ENCODE data around the gene TRIM67. TPM values are rescaled to one million over a fixed set of nuclear protein-coding genes. Genes with fewer than 3 reads are reported as not detected.

Gene TRIM67
- total RNA-seq, 1 experiment from 2014 or later, result 0.54 TPM

GRCh38 chr1:231151811-231152210 lies 10.0 kb upstream of the TRIM67 start:
- TF ChIP-seq, protein P1, sequence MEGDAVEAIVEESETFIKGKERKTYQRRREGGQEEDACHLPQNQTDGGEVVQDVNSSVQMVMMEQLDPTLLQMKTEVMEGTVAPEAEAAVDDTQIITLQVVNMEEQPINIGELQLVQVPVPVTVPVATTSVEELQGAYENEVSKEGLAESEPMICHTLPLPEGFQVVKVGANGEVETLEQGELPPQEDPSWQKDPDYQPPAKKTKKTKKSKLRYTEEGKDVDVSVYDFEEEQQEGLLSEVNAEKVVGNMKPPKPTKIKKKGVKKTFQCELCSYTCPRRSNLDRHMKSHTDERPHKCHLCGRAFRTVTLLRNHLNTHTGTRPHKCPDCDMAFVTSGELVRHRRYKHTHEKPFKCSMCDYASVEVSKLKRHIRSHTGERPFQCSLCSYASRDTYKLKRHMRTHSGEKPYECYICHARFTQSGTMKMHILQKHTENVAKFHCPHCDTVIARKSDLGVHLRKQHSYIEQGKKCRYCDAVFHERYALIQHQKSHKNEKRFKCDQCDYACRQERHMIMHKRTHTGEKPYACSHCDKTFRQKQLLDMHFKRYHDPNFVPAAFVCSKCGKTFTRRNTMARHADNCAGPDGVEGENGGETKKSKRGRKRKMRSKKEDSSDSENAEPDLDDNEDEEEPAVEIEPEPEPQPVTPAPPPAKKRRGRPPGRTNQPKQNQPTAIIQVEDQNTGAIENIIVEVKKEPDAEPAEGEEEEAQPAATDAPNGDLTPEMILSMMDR (IDR thresholded peaks at IDR 0.05; ENCODE audit: insufficient read depth in 1 of 2, low read depth in 1 of 2, low read length in 1 of 2, severe bottlenecking in 1 of 2, unreplicated experiment in 1 of 2), result no peak
- Mint-ChIP-seq H3K4me1 (ENCODE audit: low read depth, unreplicated experiment) (no peaks in the 10 kb centered on the region), H3K27ac (ENCODE audit: unreplicated experiment) (no peak overlapping the region), H3K27me3 (ENCODE audit: insufficient read depth, unreplicated experiment) (no peaks in the 10 kb centered on the region), H3K36me3 (ENCODE audit: insufficient read depth, unreplicated experiment) (no peaks in the 10 kb centered on the region), H3K9me3 (ENCODE audit: unreplicated experiment) (peaks cover 15% of the 10 kb centered on the region), H3K4me3 (ENCODE audit: unreplicated experiment) (no peak overlapping the region)
- CTCF ChIA-PET, result no interaction called here
- Histone ChIP-seq H3K4me3 (ENCODE audit: low read depth, low read length) (no peak overlapping the region), H3K4me1 (peaks cover 7% of the 10 kb centered on the region; the same call in 1 of the 2 replicates), H3K9me3 (peaks cover 7% of the 10 kb centered on the region), H3K27me3 (replicated peaks; ENCODE audit: control insufficient read depth, insufficient read depth, low read length) (no peaks in the 10 kb centered on the region), H3K36me3 (ENCODE audit: control insufficient read depth, insufficient read depth, low read length) (no peaks in the 10 kb centered on the region)
- POLR2A ChIA-PET, result no interaction called here
- no peak for DNase-seq
- no TSS peak for BruUV-seq (replicated peaks)
- intact Hi-C loops (cut with micrococcal nuclease; ENCODE audit: unreplicated experiment), result no loop called here

DNA sequence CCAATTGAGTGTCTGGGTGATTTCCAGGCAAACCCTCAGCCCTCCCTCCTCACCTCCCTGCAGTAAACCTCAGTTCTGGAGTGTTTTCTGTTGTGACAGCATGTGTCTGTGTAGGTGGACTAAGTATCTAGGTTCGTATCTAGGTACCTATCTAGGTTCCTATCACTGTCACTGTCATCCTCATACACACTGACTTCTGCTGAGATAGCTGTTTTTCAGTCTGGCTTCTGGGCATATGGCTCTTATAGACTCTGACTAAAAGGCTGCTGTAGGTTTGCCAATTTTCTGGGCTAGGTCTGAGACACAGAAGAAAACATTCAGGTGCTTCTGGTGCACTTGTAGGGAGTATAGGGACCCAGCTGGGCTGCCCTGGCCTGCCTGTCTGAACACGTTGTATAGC lies 8.1 kb upstream of the TRIM67 start:
- POLR2A ChIA-PET, result interaction anchor here (0.6 kb wide), 1 partner anchor 112 kb away, joined by 4 read pairs; no protein-coding TSS in a partner anchor
- no peaks in the 10 kb centered on the region for H3K27me3 Mint-ChIP-seq (ENCODE audit: insufficient read depth, unreplicated experiment)
- no peaks in the 10 kb centered on the region for H3K36me3 ChIP-seq (ENCODE audit: control insufficient read depth, insufficient read depth, low read length)
- no TSS peak for BruUV-seq (replicated peaks)
- no peak overlapping the region for H3K4me3 Mint-ChIP-seq (ENCODE audit: unreplicated experiment)
- CTCF ChIA-PET, result no interaction called here
- H3K9me3 ChIP-seq, result peaks cover 7% of the 10 kb centered on the region
- H3K9me3 Mint-ChIP-seq (ENCODE audit: unreplicated experiment), result peaks cover 15% of the 10 kb centered on the region
- H3K36me3 Mint-ChIP-seq (ENCODE audit: insufficient read depth, unreplicated experiment), result no peaks in the 10 kb centered on the region
- H3K4me3 ChIP-seq (ENCODE audit: low read depth, low read length), result no peak overlapping the region
- TF ChIP-seq, protein P1 (IDR thresholded peaks at IDR 0.05; ENCODE audit: insufficient read depth in 1 of 2, low read depth in 1 of 2, low read length in 1 of 2, severe bottlenecking in 1 of 2, unreplicated experiment in 1 of 2), result no peak
- intact Hi-C loops (cut with micrococcal nuclease; ENCODE audit: unreplicated experiment), result no loop called here
- no peaks in the 10 kb centered on the region for H3K27me3 ChIP-seq (replicated peaks; ENCODE audit: control insufficient read depth, insufficient read depth, low read length)
- no peak for DNase-seq
- no peak overlapping the region for H3K27ac Mint-ChIP-seq (ENCODE audit: unreplicated experiment)
- no peaks in the 10 kb centered on the region for H3K4me1 Mint-ChIP-seq (ENCODE audit: low read depth, unreplicated experiment)
- H3K4me1 ChIP-seq, result no peaks in the 10 kb centered on the region

- Mint-ChIP-seq H3K27me3 (ENCODE audit: insufficient read depth, unreplicated experiment) (no peaks in the 10 kb centered on the region), H3K4me1 (ENCODE audit: low read depth, unreplicated experiment) (no peaks in the 10 kb centered on the region), H3K27ac (ENCODE audit: unreplicated experiment) (no peak overlapping the region), H3K36me3 (ENCODE audit: insufficient read depth, unreplicated experiment) (no peaks in the 10 kb centered on the region), H3K4me3 (ENCODE audit: unreplicated experiment) (no peak overlapping the region), H3K9me3 (ENCODE audit: unreplicated experiment) (peaks cover 15% of the 10 kb centered on the region)
- Histone ChIP-seq H3K9me3 (peaks cover 7% of the 10 kb centered on the region), H3K4me1 (no peaks in the 10 kb centered on the region), H3K27me3 (replicated peaks; ENCODE audit: control insufficient read depth, insufficient read depth, low read length) (no peaks in the 10 kb centered on the region), H3K4me3 (ENCODE audit: low read depth, low read length) (no peak overlapping the region), H3K36me3 (ENCODE audit: control insufficient read depth, insufficient read depth, low read length) (no peaks in the 10 kb centered on the region)
- TF ChIP-seq, protein P1 (IDR thresholded peaks at IDR 0.05; ENCODE audit: insufficient read depth in 1 of 2, low read depth in 1 of 2, low read length in 1 of 2, severe bottlenecking in 1 of 2, unreplicated experiment in 1 of 2), result no peak
- no TSS peak for BruUV-seq (replicated peaks)
- no peak for DNase-seq
- POLR2A ChIA-PET, result no interaction called here
- CTCF ChIA-PET, result no interaction called here
- intact Hi-C loops (cut with micrococcal nuclease; ENCODE audit: unreplicated experiment), result no loop called here
Observed at GRCh38 chr1:231155808-231156207, 6.0 kb upstream of the TRIM67 start.

Data from Caco-2 (cell line).